ENCODE measurements around the gene NREP.

Gene NREP

GRCh38 chr5:111756581-111757354, at the start of gene NREP:
TSS of gene NREP (minus strand) at chr5:111757194. CDS start at chr5:111755772, 1,422 bp downstream.
- peak; percentile 52 for ATAC-seq (ENCODE audit: insufficient read depth, low read depth)
- peak within 1 kb of the TSS; percentile 86 for H2AFZ ChIP-seq (ENCODE audit: low read depth, low read length)

GRCh38 chr5:111806753-111807152, 49.8 kb upstream of the NREP start:
- Histone ChIP-seq H3K4me1 (ENCODE audit: insufficient read depth, low read length) (peaks cover 11% of the 10 kb centered on the region), H3K4me2 (ENCODE audit: insufficient read depth, low read length) (no peak overlapping the region), H3K9ac (ENCODE audit: low read depth, low read length) (no peak overlapping the region), H4K20me1 (ENCODE audit: insufficient read depth, low read length) (no peaks in the 10 kb centered on the region), H3K4me3 (ENCODE audit: low read depth in 1 of 2, low read length in 2 of 2) (no peak overlapping the region), H3K36me3 (ENCODE audit: insufficient read depth, low read length) (no peaks in the 10 kb centered on the region), H3K79me2 (ENCODE audit: insufficient read depth, low read length) (no peaks in the 10 kb centered on the region), H3K27ac (ENCODE audit: low read length) (0 out of 2 replicates have a peak overlapping the region, but pooled peaks have one; percentile 47), H3K9me3 (ENCODE audit: insufficient read depth, low read length, severe bottlenecking) (no peaks in the 10 kb centered on the region), H3K27me3 (ENCODE audit: insufficient read depth, low read length, poor library complexity) (no peaks in the 10 kb centered on the region), H2AFZ (ENCODE audit: low read depth, low read length) (no peak overlapping the region)
- DNase-seq, result no peak
- TF ChIP-seq EZH2 (IDR thresholded peaks at IDR 0.05; ENCODE audit: borderline replicate concordance, low read depth, low read length, severe bottlenecking), result no peak
- TF ChIP-seq, protein P1, sequence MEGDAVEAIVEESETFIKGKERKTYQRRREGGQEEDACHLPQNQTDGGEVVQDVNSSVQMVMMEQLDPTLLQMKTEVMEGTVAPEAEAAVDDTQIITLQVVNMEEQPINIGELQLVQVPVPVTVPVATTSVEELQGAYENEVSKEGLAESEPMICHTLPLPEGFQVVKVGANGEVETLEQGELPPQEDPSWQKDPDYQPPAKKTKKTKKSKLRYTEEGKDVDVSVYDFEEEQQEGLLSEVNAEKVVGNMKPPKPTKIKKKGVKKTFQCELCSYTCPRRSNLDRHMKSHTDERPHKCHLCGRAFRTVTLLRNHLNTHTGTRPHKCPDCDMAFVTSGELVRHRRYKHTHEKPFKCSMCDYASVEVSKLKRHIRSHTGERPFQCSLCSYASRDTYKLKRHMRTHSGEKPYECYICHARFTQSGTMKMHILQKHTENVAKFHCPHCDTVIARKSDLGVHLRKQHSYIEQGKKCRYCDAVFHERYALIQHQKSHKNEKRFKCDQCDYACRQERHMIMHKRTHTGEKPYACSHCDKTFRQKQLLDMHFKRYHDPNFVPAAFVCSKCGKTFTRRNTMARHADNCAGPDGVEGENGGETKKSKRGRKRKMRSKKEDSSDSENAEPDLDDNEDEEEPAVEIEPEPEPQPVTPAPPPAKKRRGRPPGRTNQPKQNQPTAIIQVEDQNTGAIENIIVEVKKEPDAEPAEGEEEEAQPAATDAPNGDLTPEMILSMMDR (IDR thresholded peaks at IDR 0.05; ENCODE audit: borderline replicate concordance, extremely low read depth, low read length, poor library complexity, severe bottlenecking), result no peak
- ATAC-seq (ENCODE audit: insufficient read depth, low read depth), result no peak

More at GRCh38 chr5:111756581-111757354, at the start of gene NREP:
- peaks cover 52% of the 10 kb centered on the region for H3K79me2 ChIP-seq (ENCODE audit: insufficient read depth, low read length)
- no peak for TF ChIP-seq EZH2 (IDR thresholded peaks at IDR 0.05; ENCODE audit: borderline replicate concordance, low read depth, low read length, severe bottlenecking)
- TF ChIP-seq, protein P1 (IDR thresholded peaks at IDR 0.05; ENCODE audit: borderline replicate concordance, extremely low read depth, low read length, poor library complexity, severe bottlenecking), result no peak
- no peaks in the 10 kb centered on the region for H4K20me1 ChIP-seq (ENCODE audit: insufficient read depth, low read length)
- H3K27ac ChIP-seq (ENCODE audit: low read length), result peak within 1 kb of the TSS; percentile 100
- H3K9ac ChIP-seq (ENCODE audit: low read depth, low read length), result peak within 1 kb of the TSS; percentile 97
- H3K4me1 ChIP-seq (ENCODE audit: insufficient read depth, low read length), result peaks cover 51% of the 10 kb centered on the region
- no peak for DNase-seq
- H3K9me3 ChIP-seq (ENCODE audit: insufficient read depth, low read length, severe bottlenecking), result no peaks in the 10 kb centered on the region
- H3K4me3 ChIP-seq (ENCODE audit: low read depth in 1 of 2, low read length in 2 of 2), result peak within 1 kb of the TSS; percentile 77 to 93
- peaks cover 34% of the 10 kb centered on the region for H3K36me3 ChIP-seq (ENCODE audit: insufficient read depth, low read length)
- peak within 1 kb of the TSS; percentile 77 for H3K4me2 ChIP-seq (ENCODE audit: insufficient read depth, low read length)
- no peaks in the 10 kb centered on the region for H3K27me3 ChIP-seq (ENCODE audit: insufficient read depth, low read length, poor library complexity)

- ATAC-seq (ENCODE audit: insufficient read depth, low read depth), result peak; percentile 96
- H3K9ac ChIP-seq (ENCODE audit: low read depth, low read length), result no peak overlapping the region
- H3K27me3 ChIP-seq (ENCODE audit: insufficient read depth, low read length, poor library complexity), result no peaks in the 10 kb centered on the region
- TF ChIP-seq EZH2 (IDR thresholded peaks at IDR 0.05; ENCODE audit: borderline replicate concordance, low read depth, low read length, severe bottlenecking), result no peak
- TF ChIP-seq, protein P1 (IDR thresholded peaks at IDR 0.05; ENCODE audit: borderline replicate concordance, extremely low read depth, low read length, poor library complexity, severe bottlenecking), result no peak
- H3K4me3 ChIP-seq (ENCODE audit: low read depth in 1 of 2, low read length in 2 of 2), result no peak overlapping the region
- H3K4me1 ChIP-seq (ENCODE audit: insufficient read depth, low read length), result peaks cover 11% of the 10 kb centered on the region
- no peak for DNase-seq
- H3K27ac ChIP-seq (ENCODE audit: low read length), result 0 out of 2 replicates have a peak overlapping the region, but pooled peaks have one; percentile 25
- peak overlapping the region; percentile 22; the same call in 1 of the 2 replicates for H2AFZ ChIP-seq (ENCODE audit: low read depth, low read length)
- H3K79me2 ChIP-seq (ENCODE audit: insufficient read depth, low read length), result no peaks in the 10 kb centered on the region
- no peaks in the 10 kb centered on the region for H3K36me3 ChIP-seq (ENCODE audit: insufficient read depth, low read length)
- H3K4me2 ChIP-seq (ENCODE audit: insufficient read depth, low read length), result peak overlapping the region; percentile 14; the same call in 1 of the 2 replicates
- H4K20me1 ChIP-seq (ENCODE audit: insufficient read depth, low read length), result no peaks in the 10 kb centered on the region
- H3K9me3 ChIP-seq (ENCODE audit: insufficient read depth, low read length, severe bottlenecking), result no peaks in the 10 kb centered on the region
These were observed 49.2 kb upstream of the NREP start for GRCh38 chr5:111806156-111806555.
